Stimulated activated CD4-positive, alpha-beta T cell treated with anti-CD3 and anti-CD28 coated beads, Interleukin-2, amount 100 ng/mL, for 48 hours (primary cell): Measurements from ENCODE around the gene RDH8.
"Not testable (repeated sequence)": the region's sequence is repeated elsewhere in the genome, so short reads cannot be mapped to it uniquely, and the experiment has no call there.

Experiments
- DNase-seq, 2 donors: peaks; one replicate each; pipeline ENCODE4 v3.0.0-alpha.2; 2020

RDH8 gene

GRCh38 chr19:10006335-10006708 lies 7.0 kb upstream of the RDH8 start:
- DNase-seq = no peak

- DNase-seq = no peak
Observed at GRCh38 chr19:10006752-10007323, 6.4 kb upstream of the RDH8 start.

- no peak for DNase-seq
Observed at GRCh38 chr19:10007371-10008183, 5.7 kb upstream of the RDH8 start.

- no peak for DNase-seq
Observed at GRCh38 chr19:10008184-10008765, 5.0 kb upstream of the RDH8 start.

- DNase-seq = no peak
Observed at GRCh38 chr19:10009714-10010224, 3.5 kb upstream of the RDH8 start.

- no peak for DNase-seq
Observed at GRCh38 chr19:10010247-10010691, 3.0 kb upstream of the RDH8 start, which contains the start of gene COL5A3. Gene COL5A3, minus strand, starts transcription at chr19:10010504. Its CDS starts 119 bp downstream, at chr19:10010385.

- DNase-seq = no peak
Observed at GRCh38 chr19:10010939-10011338, 2.3 kb upstream of the RDH8 start.

GRCh38 chr19:10011974-10012373 lies 1.3 kb upstream of the RDH8 start:
- no peak for DNase-seq

GRCh38 chr19:10013834-10014618 lies 743 bp downstream of the RDH8 start:
- DNase-seq = no peak

GRCh38 chr19:10018263-10018662 lies 5.0 kb downstream of the RDH8 start:
- no peak for DNase-seq

- no peak for DNase-seq
Observed at GRCh38 chr19:10018786-10019185, 5.5 kb downstream of the RDH8 start.

- DNase-seq = no peak
Observed at GRCh38 chr19:10019246-10019645, 6.0 kb downstream of the RDH8 start.

GRCh38 chr19:10020851-10021250 lies 7.6 kb downstream of the RDH8 start:
- no peak for DNase-seq

- DNase-seq = no peak
Observed at GRCh38 chr19:10021446-10021845, 8.2 kb downstream of the RDH8 start.

- no peak for DNase-seq
Observed at GRCh38 chr19:10021863-10022262, 8.6 kb downstream of the RDH8 start.

- DNase-seq = not testable (repeated sequence)
Observed at GRCh38 chr19:10023096-10023495, 9.8 kb downstream of the RDH8 start.

GRCh38 chr19:10026744-10027143 lies 13.5 kb downstream of the RDH8 start:
- DNase-seq = no peak

- DNase-seq = peak; percentile 86 to 88
Observed at GRCh38 chr19:10027158-10027997, 14.1 kb downstream of the RDH8 start.

GRCh38 chr19:10033614-10034013 lies 20.3 kb downstream of the RDH8 start:
- DNase-seq = no peak

GRCh38 chr19:10036601-10037071 lies 23.4 kb downstream of the RDH8 start:
- no peak for DNase-seq

- DNase-seq = no peak
Observed at GRCh38 chr19:10037367-10037766, 24.1 kb downstream of the RDH8 start.

- DNase-seq = no peak
Observed at GRCh38 chr19:10037809-10038208, 24.5 kb downstream of the RDH8 start.
